ENCODE data around the gene REXO5.

REXO5 gene

DNA sequence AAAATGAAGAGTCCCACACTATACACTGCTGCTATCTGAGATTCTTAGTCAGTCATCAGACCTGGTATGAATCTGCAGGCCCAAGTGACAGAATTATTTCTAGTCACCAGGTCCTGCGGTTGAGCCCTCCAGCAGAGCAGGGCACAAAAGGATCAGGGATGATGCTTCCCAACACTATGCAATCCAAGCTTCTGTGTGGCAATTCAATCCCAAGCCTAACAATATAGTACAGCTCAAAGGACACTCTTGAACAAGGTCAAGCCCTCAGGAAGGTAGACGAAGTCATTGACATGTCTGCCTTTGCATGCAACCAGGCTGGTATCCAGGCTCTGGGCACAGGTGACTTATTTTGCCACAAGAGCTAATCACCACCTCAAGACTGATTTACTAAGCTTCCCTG lies 88.1 kb downstream of the REXO5 start:
- TF ChIP-seq, protein P1, sequence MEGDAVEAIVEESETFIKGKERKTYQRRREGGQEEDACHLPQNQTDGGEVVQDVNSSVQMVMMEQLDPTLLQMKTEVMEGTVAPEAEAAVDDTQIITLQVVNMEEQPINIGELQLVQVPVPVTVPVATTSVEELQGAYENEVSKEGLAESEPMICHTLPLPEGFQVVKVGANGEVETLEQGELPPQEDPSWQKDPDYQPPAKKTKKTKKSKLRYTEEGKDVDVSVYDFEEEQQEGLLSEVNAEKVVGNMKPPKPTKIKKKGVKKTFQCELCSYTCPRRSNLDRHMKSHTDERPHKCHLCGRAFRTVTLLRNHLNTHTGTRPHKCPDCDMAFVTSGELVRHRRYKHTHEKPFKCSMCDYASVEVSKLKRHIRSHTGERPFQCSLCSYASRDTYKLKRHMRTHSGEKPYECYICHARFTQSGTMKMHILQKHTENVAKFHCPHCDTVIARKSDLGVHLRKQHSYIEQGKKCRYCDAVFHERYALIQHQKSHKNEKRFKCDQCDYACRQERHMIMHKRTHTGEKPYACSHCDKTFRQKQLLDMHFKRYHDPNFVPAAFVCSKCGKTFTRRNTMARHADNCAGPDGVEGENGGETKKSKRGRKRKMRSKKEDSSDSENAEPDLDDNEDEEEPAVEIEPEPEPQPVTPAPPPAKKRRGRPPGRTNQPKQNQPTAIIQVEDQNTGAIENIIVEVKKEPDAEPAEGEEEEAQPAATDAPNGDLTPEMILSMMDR (IDR thresholded peaks at IDR 0.05; ENCODE audit: low read depth, low read length), result no peak
- no peak for TF ChIP-seq MYC (IDR thresholded peaks at IDR 0.05; ENCODE audit: low read depth, low read length)
- no peak for TF ChIP-seq POLR2A (IDR thresholded peaks at IDR 0.05; ENCODE audit: extremely low read depth, insufficient read length)
- TF ChIP-seq, protein P2, sequence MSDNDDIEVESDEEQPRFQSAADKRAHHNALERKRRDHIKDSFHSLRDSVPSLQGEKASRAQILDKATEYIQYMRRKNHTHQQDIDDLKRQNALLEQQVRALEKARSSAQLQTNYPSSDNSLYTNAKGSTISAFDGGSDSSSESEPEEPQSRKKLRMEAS (IDR thresholded peaks at IDR 0.05; ENCODE audit: low read depth, low read length), result no peak

DNA sequence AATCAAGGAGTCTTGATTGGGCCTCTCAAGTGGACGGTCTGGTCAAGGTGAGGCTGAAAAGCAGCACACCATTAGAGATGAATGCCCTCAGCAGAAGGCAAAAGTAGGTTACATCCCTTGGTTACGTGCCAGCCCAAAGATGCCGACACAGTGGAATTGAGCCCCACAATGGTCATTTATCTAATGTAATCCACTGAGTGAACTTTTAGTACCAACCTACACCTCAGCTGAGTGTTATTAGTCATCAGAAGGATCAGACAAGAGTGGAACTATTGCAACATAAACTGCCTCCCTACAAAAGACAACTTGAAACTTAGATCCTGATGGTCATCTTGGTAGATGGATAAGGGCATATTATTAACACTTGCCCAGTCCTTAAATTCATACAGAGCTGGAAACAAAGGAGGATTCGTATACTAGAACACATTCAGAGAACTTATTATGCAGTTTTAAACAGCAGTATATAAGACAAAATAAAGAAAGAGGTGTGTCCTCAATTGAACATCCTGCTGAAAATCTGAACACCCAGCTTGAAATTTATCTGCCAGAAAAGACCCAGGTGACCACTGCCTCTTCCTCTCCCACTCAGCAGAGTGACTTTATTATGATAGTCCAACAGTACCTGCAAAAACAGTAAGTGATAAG lies 91.0 kb downstream of the REXO5 start:
- TF ChIP-seq, protein P1 (IDR thresholded peaks at IDR 0.05; ENCODE audit: low read depth, low read length), result no peak
- TF ChIP-seq MYC (IDR thresholded peaks at IDR 0.05; ENCODE audit: low read depth, low read length) (no peak), POLR2A (IDR thresholded peaks at IDR 0.05; ENCODE audit: extremely low read depth, insufficient read length) (no peak)
- TF ChIP-seq, protein P2 (IDR thresholded peaks at IDR 0.05; ENCODE audit: low read depth, low read length), result no peak
- DNase-seq (ENCODE audit: low read depth), result peak; percentile 51

More for the DNA sequence above, 88.1 kb downstream of the REXO5 start:
- H3K4me3 ChIP-seq (ENCODE audit: low read depth, low read length), result no peak overlapping the region
- DNase-seq (ENCODE audit: low read depth), result no peak

DNA sequence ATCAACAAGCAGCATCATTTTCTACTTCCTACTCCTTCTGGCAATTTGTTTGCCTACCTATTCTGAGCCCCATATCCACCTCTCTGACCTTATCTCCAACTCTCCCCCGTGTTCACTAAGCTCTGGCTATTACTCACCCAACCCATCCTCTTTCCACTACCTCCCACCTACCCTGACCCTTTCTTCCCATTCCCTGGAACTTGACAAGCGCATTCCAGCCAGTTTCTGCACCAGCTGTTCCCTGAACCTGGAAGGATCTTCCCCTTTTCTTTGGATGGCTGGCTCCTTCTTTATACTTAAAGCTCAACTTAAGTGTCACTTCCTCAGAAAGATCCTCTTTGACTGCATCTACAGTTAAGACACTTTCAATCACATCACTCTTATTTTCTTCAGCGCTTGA lies 91.6 kb downstream of the REXO5 start:
- TF ChIP-seq POLR2A (IDR thresholded peaks at IDR 0.05; ENCODE audit: extremely low read depth, insufficient read length), result no peak
- TF ChIP-seq, protein P1 (IDR thresholded peaks at IDR 0.05; ENCODE audit: low read depth, low read length), result no peak
- TF ChIP-seq, protein P2 (IDR thresholded peaks at IDR 0.05; ENCODE audit: low read depth, low read length), result no peak
- TF ChIP-seq MYC (IDR thresholded peaks at IDR 0.05; ENCODE audit: low read depth, low read length), result no peak
- H3K4me3 ChIP-seq (ENCODE audit: low read depth, low read length), result no peak overlapping the region
- no peak for DNase-seq (ENCODE audit: low read depth)

More for the DNA sequence above, 91.0 kb downstream of the REXO5 start:
- no peak overlapping the region for H3K4me3 ChIP-seq (ENCODE audit: low read depth, low read length)

DNA sequence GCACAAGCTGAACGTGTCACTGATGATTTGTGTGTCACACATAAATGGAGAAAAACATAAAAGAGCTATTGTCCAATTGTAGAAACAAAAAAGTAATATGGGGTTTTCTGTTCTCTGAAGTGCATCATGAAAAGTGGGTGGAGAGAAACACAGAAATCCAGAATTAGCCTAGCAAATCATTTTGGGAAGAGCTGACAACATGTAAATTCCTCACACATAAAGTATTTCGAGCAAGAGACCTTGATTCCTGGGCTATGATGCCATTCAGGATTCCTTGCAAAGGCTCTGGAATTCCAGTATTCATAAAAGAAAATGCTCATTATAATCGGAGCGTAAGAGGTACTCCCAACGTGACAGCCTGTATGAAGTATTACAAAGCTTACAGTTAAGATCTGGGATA lies 92.7 kb downstream of the REXO5 start:
- no peak for DNase-seq (ENCODE audit: low read depth)
- TF ChIP-seq MYC (IDR thresholded peaks at IDR 0.05; ENCODE audit: low read depth, low read length), result no peak
- TF ChIP-seq, protein P2 (IDR thresholded peaks at IDR 0.05; ENCODE audit: low read depth, low read length), result no peak
- TF ChIP-seq POLR2A (IDR thresholded peaks at IDR 0.05; ENCODE audit: extremely low read depth, insufficient read length), result no peak
- TF ChIP-seq, protein P1 (IDR thresholded peaks at IDR 0.05; ENCODE audit: low read depth, low read length), result no peak
- peak overlapping the region; percentile 84 for H3K4me3 ChIP-seq (ENCODE audit: low read depth, low read length)
